Measurements from ENCODE around the gene SH2D6.
A peak's percentile ranks its signal among the peaks of the same experiment; 100 is the strongest.
"Not testable (repeated sequence)": the region's sequence is repeated elsewhere in the genome, so short reads cannot be mapped to it uniquely, and the experiment has no call there.

The SH2D6 gene

DNA sequence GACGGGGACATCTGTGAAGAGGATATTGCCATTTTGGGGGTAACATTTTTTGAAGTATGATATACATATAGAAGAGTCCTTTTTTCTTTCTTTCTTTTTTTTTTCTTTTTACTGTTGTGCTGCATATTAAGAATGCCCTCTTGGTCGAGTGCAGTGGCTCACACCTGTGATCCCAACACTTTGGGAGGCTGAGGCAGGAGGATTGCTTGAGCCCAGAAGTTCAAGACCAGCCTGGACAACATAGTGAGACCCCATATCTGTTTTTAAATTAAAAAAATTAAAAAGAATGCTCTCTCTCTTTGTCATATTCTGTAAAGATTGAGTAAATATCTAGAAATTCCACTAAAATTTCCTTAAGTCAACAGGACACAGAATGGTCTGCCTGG is 3.6 kb downstream of the SH2D6 start:
- no peak for DNase-seq

DNA sequence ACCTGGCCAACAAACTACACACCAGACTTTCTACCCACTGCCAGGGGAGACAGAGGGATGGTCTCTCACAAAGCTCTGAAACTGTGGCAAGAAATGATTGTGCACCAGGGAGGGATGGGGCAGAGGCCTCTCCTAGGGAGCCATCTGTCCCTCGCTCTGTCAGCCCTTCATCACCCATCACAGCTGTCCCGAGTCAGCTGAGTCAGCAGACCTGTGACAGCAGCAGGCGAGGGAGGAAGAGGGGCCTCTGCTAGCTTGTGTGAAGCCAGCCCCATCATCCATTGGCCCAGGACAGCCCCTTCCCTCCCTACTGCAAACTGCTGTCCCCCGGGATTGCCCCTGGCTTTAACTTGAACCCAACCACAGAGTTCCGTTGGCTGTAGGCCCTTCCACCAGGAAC is 5.0 kb downstream of the SH2D6 start:
- no peak for DNase-seq

DNA sequence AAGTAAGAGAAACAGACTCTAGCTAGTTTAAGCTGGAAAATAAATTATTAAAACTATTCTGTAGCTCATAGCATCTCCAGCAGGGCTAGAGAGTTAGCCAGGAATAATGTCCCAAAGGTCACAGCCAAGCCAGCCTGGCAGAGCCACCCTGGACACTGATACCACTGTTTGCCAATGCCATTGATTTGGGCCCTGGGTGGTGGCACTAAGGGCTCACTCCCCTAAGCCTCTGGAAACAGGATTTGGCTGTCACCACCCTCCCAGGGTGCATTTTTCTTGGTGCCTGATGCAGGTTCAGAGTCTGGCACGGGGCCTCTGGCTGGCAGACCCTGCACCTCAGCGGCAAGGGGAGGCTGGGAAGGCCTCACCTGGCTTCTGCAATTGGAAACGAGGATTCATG is 7.1 kb downstream of the SH2D6 start:
- DNase-seq: no peak

DNA sequence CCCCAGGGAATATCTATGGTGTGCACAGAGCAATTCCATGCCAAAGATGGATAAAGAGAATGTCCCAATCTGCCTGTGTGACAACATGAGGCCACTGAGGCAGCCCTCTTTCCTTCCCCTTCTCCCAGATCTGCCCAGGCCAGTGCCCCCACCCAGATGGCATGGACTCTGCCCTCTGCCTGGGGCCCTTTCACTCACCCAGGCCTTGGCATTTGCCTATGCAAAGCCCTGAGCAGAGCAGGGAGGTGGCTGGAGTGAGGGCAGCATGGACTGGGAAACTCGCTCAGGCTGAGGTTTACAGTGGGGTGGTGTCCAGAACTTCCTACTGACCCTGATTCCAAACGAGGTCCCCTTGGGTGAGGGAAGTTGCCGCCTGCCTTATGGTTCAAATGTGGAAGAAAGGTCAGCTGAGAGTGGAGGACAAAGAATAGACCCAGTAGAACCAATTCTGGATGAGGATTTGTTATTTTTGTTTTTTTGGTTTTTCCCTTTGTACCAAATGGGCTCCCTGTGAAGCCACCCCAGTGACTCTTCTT is 8.9 kb downstream of the SH2D6 start:
- DNase-seq: no peak

DNA sequence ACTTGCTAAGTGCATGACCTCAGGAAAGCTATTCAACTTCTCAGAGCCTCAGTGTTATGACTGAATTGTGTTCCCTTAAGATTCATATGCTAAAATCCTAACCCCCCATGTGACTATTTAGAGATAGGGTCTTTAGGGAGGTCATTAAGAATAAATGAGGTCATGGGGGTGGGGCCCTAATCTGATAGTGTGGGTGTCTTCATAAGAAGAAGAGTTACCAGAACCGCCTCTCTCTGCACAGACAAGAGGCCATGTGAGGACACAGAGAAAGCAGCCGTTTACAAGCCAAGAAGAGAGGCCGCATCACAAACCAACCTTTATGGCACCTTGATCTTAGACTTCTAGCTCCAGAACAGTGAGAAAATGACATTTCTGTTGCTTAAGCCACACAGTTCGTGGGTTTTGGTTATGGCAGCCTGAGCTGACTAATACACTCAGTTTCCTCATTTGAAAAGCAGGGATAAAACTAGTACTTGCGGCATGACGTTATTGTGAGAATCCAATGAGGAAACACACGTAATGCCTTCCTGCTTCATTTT is 9.9 kb downstream of the SH2D6 start:
- DNase-seq: no peak

DNA sequence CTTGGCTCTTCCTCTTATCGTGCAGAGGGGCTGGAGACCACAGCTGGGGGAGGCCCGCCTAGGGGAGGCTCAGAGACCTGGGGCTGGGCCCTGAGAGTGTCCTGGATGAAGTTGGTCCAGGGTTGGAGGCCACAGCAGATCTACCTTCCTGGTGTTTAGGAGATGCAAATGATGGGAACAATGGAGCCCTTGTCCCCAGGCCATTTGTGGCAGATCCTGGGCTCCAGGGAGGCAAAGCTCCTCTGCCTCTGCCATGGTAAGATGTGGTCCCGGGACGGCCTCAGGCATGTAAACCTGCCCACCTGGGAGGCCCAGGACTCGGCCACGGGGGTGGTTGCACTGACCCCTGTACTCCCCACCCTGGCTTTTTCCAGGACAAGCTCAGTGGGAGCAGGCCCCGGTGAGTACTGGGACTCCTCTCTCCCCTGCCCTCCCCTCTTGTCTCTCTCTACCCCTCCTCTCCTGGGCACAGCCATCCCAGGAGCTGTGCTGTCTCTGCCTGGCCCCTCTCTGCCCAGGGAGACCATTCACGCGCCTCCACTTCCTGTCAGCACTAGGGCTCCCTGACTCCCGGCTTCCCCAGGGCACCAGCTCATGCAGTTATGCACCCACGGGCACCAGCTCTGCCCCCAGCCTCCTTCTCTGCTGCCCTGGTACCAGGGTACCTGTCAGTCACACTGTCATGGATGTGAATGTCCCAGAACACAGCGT is 10.9 kb downstream of the SH2D6 start:
- DNase-seq: no peak

DNA sequence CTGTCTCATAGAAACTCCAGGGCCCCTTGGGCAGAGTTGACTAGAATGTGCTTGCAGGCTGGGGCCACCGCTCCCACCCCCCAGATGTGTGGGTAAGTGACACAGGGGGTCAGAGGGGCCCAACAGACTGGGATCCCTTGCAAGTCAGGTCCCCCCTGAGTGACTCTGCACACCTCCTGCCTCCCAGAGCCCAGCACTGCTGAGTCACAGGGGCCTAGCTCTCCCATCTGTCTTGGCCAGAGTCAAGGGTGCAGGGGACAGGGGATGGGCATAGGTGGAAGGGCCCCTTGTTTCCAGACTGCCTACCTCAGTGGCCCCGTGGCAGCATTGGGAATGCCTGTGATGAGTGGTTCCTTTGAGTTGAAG is 11.4 kb downstream of the SH2D6 start:
- DNase-seq: no peak

DNA sequence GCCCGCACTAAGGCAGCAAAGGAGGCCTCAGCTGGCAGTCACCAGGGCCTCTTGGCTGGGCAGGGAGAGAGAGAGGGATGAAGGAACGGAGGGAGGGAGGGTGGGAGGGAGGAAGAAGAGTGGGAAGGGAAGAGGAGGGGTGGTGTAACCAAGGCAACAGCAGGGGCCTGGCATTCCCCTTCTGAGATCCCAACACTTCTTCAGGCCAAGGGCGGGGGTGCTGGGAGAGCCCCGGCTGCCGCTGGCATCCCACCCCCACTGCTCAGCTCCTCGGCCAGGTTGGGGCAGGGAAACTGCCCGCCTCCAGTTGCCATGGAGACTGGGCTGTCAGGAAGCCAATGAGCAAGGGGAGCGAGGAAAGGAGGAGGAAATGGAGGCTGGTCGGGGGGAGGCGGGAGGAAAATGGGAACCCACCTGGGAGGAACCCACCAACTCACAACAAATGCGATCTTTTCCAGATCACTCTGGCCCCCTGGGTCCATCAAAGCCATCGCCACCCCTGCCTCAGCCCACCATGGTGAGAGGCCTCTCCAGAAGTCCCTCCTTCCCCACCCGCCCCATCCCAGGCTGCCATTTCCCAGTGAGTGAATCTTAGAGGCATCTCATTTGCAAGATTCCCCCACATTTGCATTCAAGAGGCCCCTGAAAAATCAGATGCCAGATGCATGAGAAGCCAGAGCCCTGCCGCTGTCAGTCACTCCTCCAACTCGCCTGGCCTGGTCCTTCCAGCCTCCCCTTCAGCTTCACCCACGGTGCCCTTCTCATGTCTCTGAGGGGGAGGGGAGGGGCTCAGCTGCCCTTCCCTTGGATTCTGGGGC is 12.4 kb downstream of the SH2D6 start:
- no peak for DNase-seq

DNA sequence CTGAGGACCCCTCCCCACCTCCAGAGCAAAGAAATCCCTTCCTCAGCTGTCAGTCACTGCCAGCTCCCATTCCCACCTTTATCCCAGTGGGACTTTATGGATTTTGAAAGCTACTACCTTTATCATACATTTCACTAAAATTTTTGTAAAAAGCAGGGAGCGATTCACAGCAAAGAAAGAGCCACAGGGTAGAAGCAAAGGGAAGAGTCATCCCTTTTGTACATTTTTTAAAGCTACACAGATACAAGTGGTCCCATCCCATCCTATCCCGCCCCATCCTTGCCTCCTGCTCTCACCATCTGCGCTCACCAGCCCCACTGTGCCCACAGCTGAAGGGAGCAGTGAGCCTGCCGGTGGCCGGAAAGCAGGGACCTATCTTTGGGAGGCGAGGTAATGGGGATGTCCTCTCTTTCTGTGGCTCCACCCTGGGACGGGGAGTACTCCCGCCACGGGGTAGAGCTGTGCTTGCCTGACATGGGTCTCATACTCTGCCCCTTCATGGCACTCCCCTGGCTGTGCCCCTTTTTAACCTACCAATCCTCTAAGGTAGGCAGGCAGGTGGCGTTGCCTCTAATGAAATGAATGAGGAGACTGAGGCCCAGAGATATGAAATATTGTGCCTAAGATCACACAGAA is 13.2 kb downstream of the SH2D6 start:
- DNase-seq: no peak

DNA sequence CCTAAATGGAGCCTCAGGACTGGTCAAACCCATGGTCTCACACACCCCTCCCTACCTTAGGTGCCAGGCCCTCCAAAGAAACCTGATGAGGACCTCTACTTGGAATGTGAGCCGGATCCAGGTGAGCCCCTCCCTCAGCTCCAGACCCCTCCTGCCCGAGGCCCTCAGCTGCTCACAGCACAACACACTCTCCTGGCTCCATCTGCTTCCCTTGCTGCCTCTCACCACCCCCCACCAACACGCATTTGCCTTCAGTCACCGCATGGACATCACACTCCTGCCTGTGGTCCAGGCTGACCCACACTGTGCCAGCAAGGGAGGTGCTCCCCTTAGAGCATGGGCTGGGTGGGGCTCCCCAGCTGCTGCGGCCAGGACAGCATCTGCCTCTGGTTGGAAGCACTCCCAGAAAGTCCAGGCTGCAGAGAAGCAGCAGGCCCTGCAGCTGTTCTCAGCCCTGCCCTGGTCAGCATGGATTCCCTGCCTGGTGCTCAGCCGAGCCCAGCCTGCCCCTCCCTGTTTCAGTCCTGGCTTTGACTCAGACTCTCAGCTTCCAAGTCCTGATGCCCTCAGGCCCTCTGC is 15.1 kb downstream of the SH2D6 start:
- peak; percentile 20 to 59 for DNase-seq

DNA sequence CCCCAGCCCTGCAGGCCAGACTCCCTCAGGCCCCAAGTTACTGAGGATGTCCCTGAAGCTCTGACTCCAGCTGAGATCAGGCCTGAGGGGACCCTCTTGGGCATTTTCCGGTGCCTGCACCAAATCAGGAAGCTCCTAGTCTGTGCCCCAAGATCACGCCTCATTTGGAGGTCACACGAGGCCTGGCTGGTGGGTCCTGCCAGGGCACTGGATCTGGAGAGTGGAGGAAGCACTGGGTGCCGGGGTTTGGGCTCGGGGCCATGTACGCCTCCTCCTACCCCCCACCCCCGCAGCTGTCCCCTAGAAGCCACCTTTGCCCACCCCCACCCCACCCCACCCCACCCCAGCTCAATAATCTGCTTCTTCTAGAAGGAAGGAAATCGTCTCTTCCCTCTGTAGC is 16.2 kb downstream of the SH2D6 start:
- no peak for DNase-seq

DNA sequence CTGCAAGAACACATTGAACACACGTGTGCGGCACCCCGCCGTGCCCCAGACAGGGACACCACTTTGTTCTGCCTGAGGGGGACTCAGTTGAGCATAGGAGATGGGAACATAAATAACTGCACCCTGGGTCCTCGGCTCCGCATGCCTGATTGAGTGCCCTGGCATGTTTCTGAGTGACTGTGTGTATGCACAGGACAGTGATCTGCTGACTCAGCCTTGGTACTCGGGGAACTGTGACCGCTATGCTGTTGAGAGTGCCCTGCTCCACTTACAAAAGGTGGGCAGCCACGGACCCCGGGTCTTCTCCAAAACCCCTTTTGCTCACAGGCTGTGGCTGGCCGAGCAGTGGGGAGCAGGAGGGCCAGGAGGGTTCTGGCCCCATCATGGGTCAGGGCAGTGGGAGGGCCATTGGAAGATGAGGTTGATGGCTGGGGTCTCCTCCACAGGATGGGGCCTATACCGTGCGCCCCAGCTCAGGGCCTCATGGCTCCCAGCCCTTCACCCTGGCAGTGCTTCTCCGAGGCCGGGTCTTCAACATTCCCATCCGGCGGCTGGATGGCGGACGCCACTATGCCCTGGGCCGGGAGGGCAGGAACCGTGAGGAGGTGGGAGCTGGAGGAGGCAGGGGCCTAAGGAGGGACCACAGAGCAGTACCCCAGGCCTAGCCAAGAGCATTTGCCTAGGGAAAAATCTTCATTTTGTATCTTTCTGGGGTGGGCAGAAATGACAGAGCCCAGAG is 16.9 kb downstream of the SH2D6 start:
- no peak for DNase-seq

DNA sequence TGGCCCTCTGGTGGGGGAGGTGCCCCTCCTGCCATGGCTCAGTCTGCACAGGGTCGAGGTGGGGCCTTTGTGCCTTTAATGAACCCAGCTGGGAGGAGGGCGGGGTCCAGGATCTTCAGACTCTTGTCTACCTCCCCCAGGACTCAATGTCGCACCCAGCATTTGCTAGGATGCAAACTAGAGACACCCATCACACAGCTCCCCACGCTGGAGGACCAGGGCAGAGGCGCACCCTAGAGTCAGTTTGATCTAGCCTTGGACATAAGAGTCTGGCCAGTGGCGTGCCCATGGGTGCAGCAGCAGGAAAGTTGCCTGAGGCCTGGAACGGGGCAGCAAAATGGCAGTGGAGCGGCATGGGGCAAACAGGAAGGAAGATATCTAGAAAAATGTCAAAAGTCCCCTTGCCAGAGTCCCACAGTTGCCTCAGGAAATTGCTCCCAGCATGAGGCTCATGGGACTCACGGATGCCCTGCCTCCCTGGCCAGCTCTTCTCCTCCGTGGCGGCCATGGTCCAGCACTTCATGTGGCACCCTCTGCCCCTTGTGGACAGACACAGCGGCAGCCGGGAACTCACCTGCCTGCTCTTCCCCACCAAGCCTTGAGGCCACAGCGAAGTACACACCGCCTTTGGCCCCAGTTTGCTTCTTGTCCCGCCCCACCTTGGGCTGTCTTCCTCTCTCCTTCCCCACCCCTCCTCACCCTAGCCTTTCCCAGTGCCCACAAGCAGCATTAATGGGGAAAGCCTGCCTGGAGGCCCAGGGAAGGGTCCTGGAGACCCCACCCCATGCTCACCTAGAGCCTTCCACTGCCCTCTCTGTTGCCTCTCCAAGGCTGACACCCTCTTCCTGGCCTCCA is 17.7 kb downstream of the SH2D6 start:
- no peak for DNase-seq

DNA sequence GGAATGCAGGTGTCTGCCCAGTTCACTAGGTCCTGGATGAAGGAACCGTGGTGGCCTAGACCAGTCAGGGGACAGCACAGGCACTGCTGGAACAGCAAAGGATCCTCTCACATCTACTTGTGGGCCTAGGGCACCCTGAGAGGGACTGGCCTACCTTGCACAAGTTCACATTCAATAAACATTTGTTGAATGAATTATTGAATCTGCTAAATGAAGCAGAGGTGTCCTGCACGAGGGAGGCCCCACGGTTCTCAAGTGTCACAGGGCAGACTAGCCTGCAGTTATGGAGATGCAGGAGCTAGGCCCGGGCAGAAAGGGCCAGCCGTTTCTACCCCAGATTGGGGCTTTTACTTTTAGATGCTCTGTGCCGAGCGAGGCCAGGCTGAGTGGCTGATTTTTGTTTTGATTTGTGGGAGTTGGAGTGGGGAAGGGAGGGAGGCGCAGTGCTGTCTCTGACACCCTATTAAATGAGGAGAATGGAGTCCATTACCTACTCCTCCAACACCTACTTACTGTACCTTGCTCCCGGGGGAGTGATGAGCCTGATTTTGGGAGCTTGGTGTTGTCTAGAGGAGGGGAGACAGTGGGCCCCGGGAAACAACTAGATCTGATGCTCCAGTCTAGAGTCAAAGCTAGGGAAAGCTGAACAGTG is 18.4 kb downstream of the SH2D6 start:
- no peak for DNase-seq

DNA sequence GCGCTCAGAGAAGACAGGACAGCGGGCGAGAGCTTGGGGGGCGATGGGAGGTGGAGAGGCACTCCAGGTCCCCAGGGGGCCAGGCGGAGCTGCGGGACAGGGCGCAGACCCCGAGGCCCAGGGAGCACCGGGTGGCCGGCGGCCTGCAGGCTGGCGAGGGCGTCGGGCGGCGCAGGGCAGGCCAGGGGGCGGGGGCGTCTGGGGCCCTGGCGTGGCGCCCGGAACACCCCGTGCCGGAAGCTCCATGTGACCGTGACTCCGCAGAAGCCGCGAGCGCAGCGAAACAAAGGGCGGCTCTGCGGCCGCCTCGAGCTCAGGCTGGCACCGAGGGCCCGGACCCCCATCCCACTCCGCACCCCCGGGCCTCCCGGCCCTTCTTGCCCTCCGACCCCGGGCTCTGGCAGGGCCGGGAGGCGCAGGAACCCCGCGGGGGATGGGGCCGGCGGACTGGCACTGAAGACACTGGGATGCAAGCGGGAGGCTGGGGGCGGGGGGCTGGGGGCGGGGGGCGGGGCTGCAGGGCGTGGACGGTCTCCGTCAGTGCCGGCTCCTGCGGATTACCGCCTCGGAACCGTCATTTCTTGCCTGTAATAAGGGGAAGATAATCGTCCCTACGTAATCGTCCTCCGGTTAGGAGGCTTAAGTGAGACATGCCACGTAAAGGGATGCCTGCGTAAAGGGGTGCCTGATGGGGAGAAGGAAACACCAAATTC is 19.1 kb downstream of the SH2D6 start:
- peak; percentile 78 to 85 for DNase-seq

DNA sequence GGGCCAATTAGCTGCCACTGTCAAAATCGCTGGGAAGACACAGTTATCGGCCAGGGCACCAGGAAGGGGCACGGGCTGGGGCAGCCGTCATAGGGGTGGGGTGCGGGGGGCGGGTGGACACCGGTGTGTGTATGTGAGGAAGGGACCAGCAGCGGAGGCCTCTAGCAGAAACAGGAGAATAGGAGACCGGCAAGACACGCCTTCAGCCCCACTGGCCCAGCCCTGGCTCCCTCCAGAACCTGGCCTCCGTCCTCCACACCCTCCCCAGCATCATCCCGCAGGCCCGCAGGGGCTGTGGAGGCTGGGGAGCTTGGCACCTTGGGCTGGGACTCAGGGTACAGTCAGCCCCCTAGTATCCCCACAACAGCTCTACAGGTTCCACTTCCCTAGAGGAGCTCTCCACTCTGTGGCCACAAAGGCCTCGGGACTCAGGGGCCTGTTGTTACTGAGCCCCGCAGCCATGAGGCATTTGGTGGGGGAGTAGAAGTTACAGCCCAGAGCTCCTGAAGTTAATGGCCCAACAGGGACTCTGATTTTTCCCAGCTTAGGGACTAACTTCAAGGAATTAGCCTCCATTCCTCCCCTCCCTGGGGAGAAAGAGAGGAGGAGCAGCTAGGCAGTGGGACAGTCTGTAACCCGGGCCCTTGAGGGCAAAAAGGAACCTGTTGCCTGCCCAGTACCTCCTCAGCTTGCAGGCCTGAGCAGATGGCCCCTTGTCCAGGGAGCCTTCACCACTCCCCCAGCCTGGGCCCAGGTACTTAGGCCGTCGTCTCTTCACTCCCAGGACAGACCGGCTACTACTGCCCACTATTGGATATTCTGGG is 19.9 kb downstream of the SH2D6 start:
- DNase-seq: no peak

DNA sequence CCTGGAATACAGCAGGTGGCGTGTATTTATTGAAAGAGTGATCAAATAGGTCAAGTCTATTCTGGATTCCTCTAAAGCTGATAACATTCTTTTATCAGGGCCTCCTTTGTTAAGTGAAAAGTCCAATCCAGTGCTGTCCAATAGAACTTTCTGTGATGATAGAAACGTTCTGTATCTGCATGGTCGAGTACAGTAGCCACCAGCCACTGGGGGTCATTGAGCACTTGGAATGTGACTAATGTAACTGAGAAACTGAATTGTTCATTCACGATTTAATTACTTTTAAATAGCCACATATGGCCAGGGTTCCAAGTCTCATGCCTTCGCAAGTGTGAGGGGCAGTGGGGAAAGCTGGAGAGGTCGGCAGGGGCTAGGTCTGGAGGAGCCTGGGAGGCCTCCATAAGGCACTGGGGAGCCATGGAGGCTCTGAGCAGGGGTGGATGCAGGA is 20.5 kb downstream of the SH2D6 start:
- no peak for DNase-seq

DNA sequence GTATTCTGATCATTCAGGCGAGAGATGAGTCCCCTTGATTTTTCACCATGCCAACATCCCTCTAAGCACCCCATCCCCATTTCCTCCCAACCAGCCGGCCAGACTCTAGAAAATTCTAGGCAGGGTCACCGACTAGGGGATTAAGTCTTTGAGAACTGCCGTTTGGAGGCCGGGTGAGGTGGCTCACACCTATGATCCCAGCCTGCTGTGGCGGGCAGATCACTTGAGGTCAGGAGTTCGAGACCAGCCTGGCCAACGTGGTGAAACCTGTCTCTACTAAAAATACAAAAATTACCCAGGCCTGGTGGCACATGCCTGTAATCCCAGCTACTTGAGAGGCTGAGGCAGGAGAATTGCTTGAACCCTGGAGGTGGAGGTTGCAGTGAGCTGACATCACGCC is 21.1 kb downstream of the SH2D6 start:
- DNase-seq: not testable (repeated sequence)

DNA sequence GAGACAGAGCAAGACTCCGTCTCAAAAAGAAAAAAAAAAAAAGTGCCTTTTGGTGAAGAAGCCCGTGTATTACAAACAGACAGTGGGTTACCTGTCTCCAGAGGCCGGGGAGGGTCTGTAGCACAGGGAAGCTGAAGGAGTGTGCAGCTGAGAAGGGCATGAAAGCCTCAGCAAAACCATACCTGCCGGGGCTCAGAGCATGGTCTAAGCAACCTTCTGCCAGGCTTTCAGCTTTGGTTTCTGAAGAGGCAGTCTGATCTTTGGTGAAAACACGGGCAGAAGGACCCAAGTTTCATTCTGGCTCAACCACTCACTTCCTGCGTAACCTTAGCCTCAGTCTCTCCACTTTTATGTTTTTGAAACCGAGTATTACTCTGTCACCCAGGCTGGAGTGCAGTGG is 21.5 kb downstream of the SH2D6 start:
- no peak for DNase-seq
